GM19452 (cell line): ENCODE measurements around the gene DMRTA2.
"Not testable (repeated sequence)": the region's sequence is repeated elsewhere in the genome, so short reads cannot be mapped to it uniquely, and the experiment has no call there.

Experiments
- ATAC-seq: cut with Tn5 transposase; IDR thresholded peaks from one replicate; pipeline ENCODE4 v1.9.1; 2021; ENCODE audit not compliant: unreplicated experiment

The DMRTA2 gene

GRCh38 chr1:50393522-50394120 lies 29.6 kb downstream of the DMRTA2 start:
- ATAC-seq: no peak

- ATAC-seq: not testable (repeated sequence)
These were observed 41.7 kb downstream of the DMRTA2 start for GRCh38 chr1:50381551-50381950.

- no peak for ATAC-seq
These were observed 44.5 kb downstream of the DMRTA2 start for GRCh38 chr1:50378770-50379169.

GRCh38 chr1:50373532-50373931 lies 49.7 kb downstream of the DMRTA2 start:
- ATAC-seq: no peak

GRCh38 chr1:50371749-50372148 lies 51.5 kb downstream of the DMRTA2 start:
- no peak for ATAC-seq

GRCh38 chr1:50369830-50370229 lies 53.4 kb downstream of the DMRTA2 start:
- ATAC-seq: no peak

- ATAC-seq: no peak
These were observed 54.1 kb downstream of the DMRTA2 start for GRCh38 chr1:50369008-50369634.

- ATAC-seq: peak; percentile 65
These were observed 54.9 kb downstream of the DMRTA2 start for GRCh38 chr1:50368179-50369007.
